ENCODE results near the gene KIF11. TPM values are rescaled to one million over a fixed set of nuclear protein-coding genes. Genes with fewer than 3 reads are reported as not detected.

Gene KIF11
- total and polyA plus RNA-seq, 2 of the 13 experiments (the other 11 are each of a cell fraction or from before 2014, with no cell fraction given), result 8.7 to 38.4 TPM

DNA sequence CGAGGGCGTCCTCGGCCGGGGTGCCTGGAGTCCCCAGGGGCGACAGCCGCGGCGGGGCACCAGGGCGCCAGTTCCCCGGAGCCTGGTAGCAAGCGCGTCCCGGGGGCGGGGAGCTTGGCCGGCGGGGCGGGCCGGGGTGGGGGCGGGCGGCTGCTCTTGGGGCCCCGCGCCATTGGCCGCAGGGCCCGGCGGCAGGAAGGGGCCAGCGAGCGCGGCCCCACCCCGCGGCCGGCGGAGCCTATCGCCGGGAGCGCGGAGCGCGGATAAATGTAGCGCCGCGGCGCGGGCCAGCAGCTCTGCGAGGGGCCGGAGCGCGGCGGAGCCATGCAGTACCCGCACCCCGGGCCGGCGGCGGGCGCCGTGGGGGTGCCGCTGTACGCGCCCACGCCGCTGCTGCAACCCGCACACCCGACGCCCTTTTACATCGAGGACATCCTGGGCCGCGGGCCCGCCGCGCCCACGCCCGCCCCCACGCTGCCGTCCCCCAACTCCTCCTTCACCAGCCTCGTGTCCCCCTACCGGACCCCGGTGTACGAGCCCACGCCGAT lies 96.8 kb downstream of the KIF11 start, which contains the start of gene HHEX (continued):
- TF ChIP-seq, protein P1, sequence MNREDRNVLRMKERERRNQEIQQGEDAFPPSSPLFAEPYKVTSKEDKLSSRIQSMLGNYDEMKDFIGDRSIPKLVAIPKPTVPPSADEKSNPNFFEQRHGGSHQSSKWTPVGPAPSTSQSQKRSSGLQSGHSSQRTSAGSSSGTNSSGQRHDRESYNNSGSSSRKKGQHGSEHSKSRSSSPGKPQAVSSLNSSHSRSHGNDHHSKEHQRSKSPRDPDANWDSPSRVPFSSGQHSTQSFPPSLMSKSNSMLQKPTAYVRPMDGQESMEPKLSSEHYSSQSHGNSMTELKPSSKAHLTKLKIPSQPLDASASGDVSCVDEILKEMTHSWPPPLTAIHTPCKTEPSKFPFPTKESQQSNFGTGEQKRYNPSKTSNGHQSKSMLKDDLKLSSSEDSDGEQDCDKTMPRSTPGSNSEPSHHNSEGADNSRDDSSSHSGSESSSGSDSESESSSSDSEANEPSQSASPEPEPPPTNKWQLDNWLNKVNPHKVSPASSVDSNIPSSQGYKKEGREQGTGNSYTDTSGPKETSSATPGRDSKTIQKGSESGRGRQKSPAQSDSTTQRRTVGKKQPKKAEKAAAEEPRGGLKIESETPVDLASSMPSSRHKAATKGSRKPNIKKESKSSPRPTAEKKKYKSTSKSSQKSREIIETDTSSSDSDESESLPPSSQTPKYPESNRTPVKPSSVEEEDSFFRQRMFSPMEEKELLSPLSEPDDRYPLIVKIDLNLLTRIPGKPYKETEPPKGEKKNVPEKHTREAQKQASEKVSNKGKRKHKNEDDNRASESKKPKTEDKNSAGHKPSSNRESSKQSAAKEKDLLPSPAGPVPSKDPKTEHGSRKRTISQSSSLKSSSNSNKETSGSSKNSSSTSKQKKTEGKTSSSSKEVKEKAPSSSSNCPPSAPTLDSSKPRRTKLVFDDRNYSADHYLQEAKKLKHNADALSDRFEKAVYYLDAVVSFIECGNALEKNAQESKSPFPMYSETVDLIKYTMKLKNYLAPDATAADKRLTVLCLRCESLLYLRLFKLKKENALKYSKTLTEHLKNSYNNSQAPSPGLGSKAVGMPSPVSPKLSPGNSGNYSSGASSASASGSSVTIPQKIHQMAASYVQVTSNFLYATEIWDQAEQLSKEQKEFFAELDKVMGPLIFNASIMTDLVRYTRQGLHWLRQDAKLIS (CRISPR knock-in tag; IDR thresholded peaks at IDR 0.05), result 0 out of 2 replicates have a peak, but pooled peaks have one; percentile 29
- TF ChIP-seq ZNF574 (CRISPR knock-in tag; IDR thresholded peaks at IDR 0.05) (peak; percentile 27), JUNB (CRISPR knock-in tag; IDR thresholded peaks at IDR 0.05; ENCODE audit: borderline replicate concordance) (no peak; the same call in 1 of the 2 replicates), CENPT (CRISPR knock-in tag; IDR thresholded peaks at IDR 0.05; ENCODE audit: low read depth) (no peak), ZNF839 (CRISPR knock-in tag; IDR thresholded peaks at IDR 0.05; ENCODE audit: borderline replicate concordance) (no peak), GMEB1 (CRISPR knock-in tag; IDR thresholded peaks at IDR 0.05; ENCODE audit: borderline replicate concordance) (no peak; the same call in 1 of the 2 replicates), ZFY (CRISPR knock-in tag; IDR thresholded peaks at IDR 0.05) (no peak; the same call in none of the 2 replicates), ZBTB10 (CRISPR knock-in tag; IDR thresholded peaks at IDR 0.05; ENCODE audit: borderline replicate concordance) (peak; percentile 70; the same call in 1 of the 2 replicates), ZFP41 (CRISPR knock-in tag; IDR thresholded peaks at IDR 0.05; ENCODE audit: borderline replicate concordance) (no peak), HNRNPUL1 (IDR thresholded peaks at IDR 0.05; ENCODE audit: low read depth, low read length) (no peak), MED1 (CRISPR knock-in tag; IDR thresholded peaks at IDR 0.05) (peak; percentile 38), SNAPC2 (CRISPR knock-in tag; IDR thresholded peaks at IDR 0.05) (no peak), GPN1 (CRISPR knock-in tag; IDR thresholded peaks at IDR 0.05; ENCODE audit: borderline replicate concordance) (no peak), CBX5 (CRISPR knock-in tag; IDR thresholded peaks at IDR 0.05; ENCODE audit: borderline replicate concordance) (no peak), RAD21 (CRISPR knock-in tag; IDR thresholded peaks at IDR 0.05) (peak; percentile 19; the same call in 1 of the 2 replicates), KDM1A (CRISPR knock-in tag; IDR thresholded peaks at IDR 0.05) (no peak)
- TF ChIP-seq, protein P2, sequence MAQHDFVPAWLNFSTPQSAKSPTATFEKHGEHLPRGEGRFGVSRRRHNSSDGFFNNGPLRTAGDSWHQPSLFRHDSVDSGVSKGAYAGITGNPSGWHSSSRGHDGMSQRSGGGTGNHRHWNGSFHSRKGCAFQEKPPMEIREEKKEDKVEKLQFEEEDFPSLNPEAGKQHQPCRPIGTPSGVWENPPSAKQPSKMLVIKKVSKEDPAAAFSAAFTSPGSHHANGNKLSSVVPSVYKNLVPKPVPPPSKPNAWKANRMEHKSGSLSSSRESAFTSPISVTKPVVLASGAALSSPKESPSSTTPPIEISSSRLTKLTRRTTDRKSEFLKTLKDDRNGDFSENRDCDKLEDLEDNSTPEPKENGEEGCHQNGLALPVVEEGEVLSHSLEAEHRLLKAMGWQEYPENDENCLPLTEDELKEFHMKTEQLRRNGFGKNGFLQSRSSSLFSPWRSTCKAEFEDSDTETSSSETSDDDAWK (CRISPR knock-in tag; IDR thresholded peaks at IDR 0.05), result no peak

All from HepG2 (cell line).